H1 (cell line): ENCODE data around the gene OSBP2. TPM values are rescaled to one million over a fixed set of nuclear protein-coding genes. Genes with fewer than 3 reads are reported as not detected.

ENCODE experiments used
- CTCF ChIA-PET: fragments of 300-600 bp; sonication (Branson Sonifier 250); formaldehyde crosslinking; loops from one replicate; lab custom pipeline; 2021; ENCODE audit not compliant: partially characterized antibody; lab: Charles Lee
- POLR2A ChIA-PET: fragments of 300-600 bp; sonication (Branson Sonifier 250); formaldehyde crosslinking; loops from one replicate; lab custom pipeline; 2021; ENCODE audit warnings: inconsistent platforms; ENCODE audit not compliant: partially characterized antibody; lab: Charles Lee
- DNase-seq, 2 experiments: peaks; one replicate each; pipeline versions ENCODE4 v3.0.0 to v3.0.0-alpha.2; 2010 to 2022; ENCODE audit warnings: low spot score in 2 of 2, low read depth in 1 of 2, mixed read lengths in 1 of 2
- FAIRE-seq: peaks from 2 replicates; lab custom pipeline; 2011; peaks lifted over from hg19 to GRCh38; lab: Jason Lieb, UNC
- H2AFZ ChIP-seq: 2 replicates; pipeline ENCODE4 v1.8.1; 2012; ENCODE audit warnings: low read length, inconsistent platforms
- H2AK5ac ChIP-seq: 2 replicates; pipeline ENCODE4 v1.6.1; 2013; ENCODE audit warnings: low read depth, low read length
- H2BK120ac ChIP-seq: replicated peaks from 2 replicates; pipeline ENCODE3; 2013; ENCODE audit warnings: low read depth, low read length, inconsistent platforms
- H2BK12ac ChIP-seq: 2 replicates; pipeline ENCODE4 v1.6.1; 2013; ENCODE audit warnings: low read depth, low read length
- H2BK15ac ChIP-seq: 2 replicates; pipeline ENCODE4 v1.6.1; 2013; ENCODE audit warnings: low read length
- H2BK20ac ChIP-seq: 2 replicates; pipeline ENCODE4 v1.6.1; 2013; ENCODE audit warnings: low read length
- H2BK5ac ChIP-seq: 2 replicates; pipeline ENCODE4 v1.6.1; 2013; ENCODE audit warnings: low read depth, low read length
- H3K14ac ChIP-seq: 2 replicates; pipeline ENCODE4 v1.6.1; 2013; ENCODE audit warnings: inconsistent platforms; ENCODE audit not compliant: insufficient read length
- H3K18ac ChIP-seq: 2 replicates; pipeline ENCODE4 v1.6.1; 2013; ENCODE audit warnings: low read length; ENCODE audit errors: extremely low read depth
- H3K23ac ChIP-seq: 2 replicates; pipeline ENCODE4 v1.6.1; 2013; ENCODE audit warnings: inconsistent platforms; ENCODE audit not compliant: insufficient read length
- H3K23me2 ChIP-seq: 2 replicates; pipeline ENCODE4 v1.6.1; 2013; ENCODE audit warnings: low read depth, low read length
- H3K27ac ChIP-seq: 2 replicates; pipeline ENCODE4 v1.6.1; 2011; ENCODE audit warnings: low read depth, low read length, inconsistent platforms
- H3K27me3 ChIP-seq, 4 experiments: replicated peaks in 1 of 4; 1 replicate in 1 of 4; 2 replicates in 3 of 4; pipeline versions ENCODE4 v1.6.1 to v1.8.1; 2011 to 2013; ENCODE audit warnings: low read length in 3 of 4, mild to moderate bottlenecking in 3 of 4, inconsistent platforms in 2 of 4, mixed read lengths in 2 of 4, moderate library complexity in 1 of 4; ENCODE audit not compliant: control insufficient read depth in 3 of 4, insufficient read depth in 3 of 4; ENCODE audit errors: extremely low read depth in 1 of 4
- H3K36me3 ChIP-seq, 4 experiments: 2 replicates each; pipeline versions ENCODE4 v1.6.1 to v1.8.1; 2011 to 2013; ENCODE audit warnings: mild to moderate bottlenecking in 4 of 4, low read length in 3 of 4, moderate library complexity in 2 of 4, control low read depth in 1 of 4, inconsistent platforms in 1 of 4; ENCODE audit not compliant: insufficient read depth in 4 of 4, control insufficient read depth in 2 of 4
- H3K4ac ChIP-seq: replicated peaks from 2 replicates; pipeline ENCODE3; 2013; ENCODE audit warnings: low read length, low read depth, mixed read lengths, inconsistent platforms; ENCODE audit not compliant: insufficient read length
- H3K4me1 ChIP-seq, 4 experiments: replicated peaks in 1 of 4; 1 replicate in 1 of 4; 2 replicates in 3 of 4; pipeline versions ENCODE4 v1.6.1 to v1.8.1; 2011 to 2013; ENCODE audit warnings: low read length in 3 of 4, inconsistent platforms in 2 of 4, mixed read lengths in 1 of 4; ENCODE audit not compliant: insufficient read depth in 4 of 4, control insufficient read depth in 3 of 4
- H3K4me2 ChIP-seq, 2 experiments: 2 replicates each; pipeline versions ENCODE4 v1.6.1 to v1.8.1; 2011 to 2013; ENCODE audit warnings: low read depth in 2 of 2, low read length in 2 of 2, control low read depth in 1 of 2, inconsistent platforms in 1 of 2, mild to moderate bottlenecking in 1 of 2; ENCODE audit not compliant: insufficient read depth in 1 of 2
- H3K4me3 ChIP-seq, 4 experiments: fragments of 200-600, 300-600 bp in 1 of 4; sonication (generic), shearing (Covaris generic), sonication (Bioruptor Twin) in 1 of 4; 2 replicates each; pipeline versions ENCODE4 v1.5.1 to v1.8.1; 2011 to 2016; ENCODE audit warnings: low read length in 4 of 4, low read depth in 3 of 4, control low read depth in 2 of 4, inconsistent platforms in 2 of 4, mild to moderate bottlenecking in 2 of 4, mixed read lengths in 1 of 4, moderate library complexity in 1 of 4; ENCODE audit not compliant: insufficient read depth in 2 of 4; ENCODE audit errors: extremely low read depth in 1 of 4
- H3K56ac ChIP-seq: replicated peaks from 2 replicates; pipeline ENCODE3; 2013; ENCODE audit warnings: low read depth, mild to moderate bottlenecking, mixed read lengths, low read length, inconsistent platforms; ENCODE audit not compliant: insufficient read length
- H3K79me1 ChIP-seq: 2 replicates; pipeline ENCODE4 v1.6.1; 2013; ENCODE audit warnings: low read depth, low read length, control low read depth
- H3K79me2 ChIP-seq, 2 experiments: 2 replicates each; pipeline versions ENCODE4 v1.6.1 to v1.8.1; 2012 to 2013; ENCODE audit warnings: low read length in 2 of 2, mild to moderate bottlenecking in 2 of 2, inconsistent platforms in 1 of 2; ENCODE audit not compliant: insufficient read depth in 2 of 2, control insufficient read depth in 1 of 2
- H3K9ac ChIP-seq, 4 experiments: replicated peaks in 1 of 4; 1 replicate in 1 of 4; 2 replicates in 3 of 4; pipeline versions ENCODE4 v1.6.1 to v1.8.1; 2011 to 2013; ENCODE audit warnings: low read depth in 3 of 4, low read length in 3 of 4, control low read depth in 2 of 4, mild to moderate bottlenecking in 2 of 4, moderate library complexity in 2 of 4, inconsistent platforms in 1 of 4; ENCODE audit errors: extremely low read depth in 1 of 4
- H3K9me3 ChIP-seq, 2 experiments: 2 replicates each; pipeline versions ENCODE4 v1.6.1 to v1.8.1; 2012 to 2013; ENCODE audit warnings: mild to moderate bottlenecking in 2 of 2, moderate library complexity in 2 of 2, control low read depth in 1 of 2, inconsistent platforms in 1 of 2, low read depth in 1 of 2, low read length in 1 of 2, mixed read lengths in 1 of 2; ENCODE audit not compliant: insufficient read depth in 2 of 2
- H4K20me1 ChIP-seq, 2 experiments: replicated peaks in 1 of 2; 2 replicates each; pipeline versions ENCODE3 to v1.8.1; 2011 to 2013; ENCODE audit warnings: inconsistent platforms in 2 of 2, low read length in 2 of 2, mild to moderate bottlenecking in 1 of 2; ENCODE audit not compliant: insufficient read depth in 2 of 2, control insufficient read depth in 1 of 2
- H4K5ac ChIP-seq: 2 replicates; pipeline ENCODE4 v1.6.1; 2013; ENCODE audit warnings: low read length, low read depth, mixed read lengths, inconsistent platforms; ENCODE audit not compliant: insufficient read length
- H4K8ac ChIP-seq: 2 replicates; pipeline ENCODE4 v1.8.0; 2013; ENCODE audit warnings: mild to moderate bottlenecking, moderate library complexity, low read length, inconsistent platforms; ENCODE audit not compliant: insufficient read depth; ENCODE audit errors: extremely low read depth
- H4K91ac ChIP-seq: replicated peaks from 2 replicates; pipeline ENCODE3; 2013; ENCODE audit warnings: low read length, mixed read lengths, inconsistent platforms; ENCODE audit not compliant: insufficient read length
- BCL11A ChIP-seq, 2 experiments: IDR thresholded peaks; one replicate each; pipeline ENCODE4 v1.6.1; 2011; ENCODE audit warnings: low read depth in 2 of 2, low read length in 2 of 2, mild to moderate bottlenecking in 2 of 2
- CREB1 ChIP-seq: IDR thresholded peaks from 2 replicates; pipeline ENCODE4 v1.6.1; 2012; ENCODE audit warnings: inconsistent platforms
- RAD21 ChIP-seq, 2 experiments: IDR thresholded peaks in 1 of 2; conservative IDR thresholded peaks in 1 of 2; 2 replicates each; pipeline ENCODE4 v1.6.1; 2011; ENCODE audit warnings: low read depth in 2 of 2, low read length in 2 of 2, improper control_type of control experiment in 1 of 2, inconsistent platforms in 1 of 2, mild to moderate bottlenecking in 1 of 2, moderate library complexity in 1 of 2
- YY1 ChIP-seq: IDR thresholded peaks from 2 replicates; pipeline ENCODE4 v1.6.1; 2011; ENCODE audit warnings: low read depth, mild to moderate bottlenecking, low read length
- WGBS, 2 experiments: shearing (Covaris generic) in 1 of 2; methylation state at CpG; one replicate each; pipeline versions ENCODE4 v1.1.6 to v1.1.7; 2013 to 2015; ENCODE audit warnings: low lambda C conversion rate in 2 of 2, mixed read lengths in 2 of 2, inconsistent platforms in 1 of 2, low coverage in 1 of 2, missing lambda C conversion rate in 1 of 2; ENCODE audit not compliant: insufficient replicate concordance in 2 of 2, insufficient coverage in 1 of 2, insufficient read length in 1 of 2; ENCODE audit errors: extremely low coverage in 1 of 2, missing lambda C conversion rate in 1 of 2; 5-methylcytosine and 5-hydroxymethylcytosine counted together
- polyA plus RNA-seq, 7 experiments: library from polyadenylated mRNA; depleted of rRNA in 3 of 7; stranded (reverse) in 5 of 7; unstranded in 2 of 7; fragments of >200 nt in 5 of 7; fragments of 200-250 nt in 2 of 7; gene quantifications; 1 replicate in 5 of 7; 2 replicates in 1 of 7; 4 replicates in 1 of 7; pipeline versions ENCODE4 v1.2.1 to v1.2.3, GENCODE V29; 2011 to 2013; ENCODE audit warnings: missing spikeins in 2 of 7, mixed read lengths in 2 of 7
- total RNA-seq: library from RNA; stranded (reverse); fragmentation: NEBNext Ultra II Directional; extraction: Animal tissue kit (Norgen Biotek cat#: 25700); gene quantifications from 2 replicates; pipeline ENCODE4 v1.2.1, GENCODE V29; 2021
- TF ChIP-seq, protein P1 (sequence below), 3 experiments: IDR thresholded peaks; 1 replicate in 2 of 3; 2 replicates in 1 of 3; pipeline versions ENCODE4 v1.5.1 to v1.6.1; 2011; ENCODE audit warnings: low read length in 3 of 3, mild to moderate bottlenecking in 3 of 3, inconsistent platforms in 2 of 3, low read depth in 1 of 3, moderate library complexity in 1 of 3; ENCODE audit not compliant: insufficient read depth in 1 of 3; ENCODE audit errors: control extremely low read depth in 1 of 3

The OSBP2 gene
- total and polyA plus RNA-seq, 2 of the 8 experiments (the other 6 are each of a cell fraction or from before 2014, with no cell fraction given) = 3.4 to 3.7 TPM

DNA sequence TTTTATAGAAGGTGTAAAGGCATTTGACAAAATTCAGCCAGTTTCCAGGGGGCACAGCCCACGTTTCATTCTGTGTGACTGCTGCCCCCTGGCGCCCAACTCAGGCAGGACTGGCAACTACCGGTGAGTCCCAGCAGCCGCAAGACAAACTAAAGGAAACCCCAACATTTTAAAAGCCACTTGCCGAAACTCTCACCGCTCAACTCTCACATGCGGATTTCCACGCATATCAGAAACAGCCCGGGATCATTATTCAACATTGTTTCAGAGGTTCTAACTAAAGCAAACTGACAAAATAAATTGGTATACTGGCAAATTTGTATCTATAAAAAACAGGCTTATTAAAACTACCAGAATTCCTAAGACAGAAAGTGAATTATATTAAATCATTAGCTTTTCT is 225.7 kb downstream of the OSBP2 start:
- ChIA-PET POLR2A (interaction anchor here (0.6 to 1.7 kb wide), 4 partner anchors 7 to 158 kb away, joined by 3 to 6 read pairs (median 4); no protein-coding TSS in a partner anchor), CTCF (interaction anchor here (0.6 to 6.2 kb wide), 26 partner anchors 11 to 1298 kb away, joined by 3 to 58 read pairs (median 4); no protein-coding TSS in a partner anchor)
- 25% methylated on average over 9 of the region's 9 CpGs; no CpG with 5 or more reads in 1 of the 2 experiments for WGBS, 2 experiments
- DNase-seq (peak; percentile 43 to 97), FAIRE-seq (peak; percentile 32)
- Histone ChIP-seq H4K20me1 (peaks cover 0 to 2% of the 10 kb centered on the region in 2 experiments), H3K79me2 (no peaks in the 10 kb centered on the region), H3K4me1 (no peaks in the 10 kb centered on the region), H2BK5ac (no peak overlapping the region), H2BK12ac (no peak overlapping the region), H2BK15ac (no peak overlapping the region), H4K91ac (no peak overlapping the region), H2AFZ (no peak overlapping the region), H3K79me1 (no peaks in the 10 kb centered on the region; the same call in 1 of the 2 replicates), H3K23ac (no peak overlapping the region), H2BK120ac (no peak overlapping the region), H3K27ac (no peak overlapping the region), H4K5ac (no peak overlapping the region), H3K56ac (no peak overlapping the region), H3K4me2 (no peak overlapping the region), H3K23me2 (no peaks in the 10 kb centered on the region), H3K9ac (no peak overlapping the region), H2BK20ac (no peak overlapping the region), H2AK5ac (no peak overlapping the region), H3K14ac (no peak overlapping the region), H4K8ac (no peak overlapping the region), H3K18ac (no peak overlapping the region), H3K9me3 (peaks cover 0 to 2% of the 10 kb centered on the region in 2 experiments; a peak in 1 of 4 replicates), H3K27me3 (no peaks in the 10 kb centered on the region), H3K4ac (no peak overlapping the region), H3K4me3 (no peak overlapping the region), H3K36me3 (peaks cover 4 to 22% (median 9%) of the 10 kb centered on the region in 4 experiments; a peak in 7 of 8 replicates)
- TF ChIP-seq YY1 (0 out of 2 replicates have a peak, but pooled peaks have one; percentile 14), BCL11A (IDR thresholded peaks at IDR 0.05; ENCODE audit: low read depth in 2 of 2, low read length in 2 of 2) (no peak), RAD21 (IDR thresholded peaks at IDR 0.05 in 1 of 2, conservative IDR thresholded peaks at IDR 0.05 in 1 of 2; ENCODE audit: low read depth in 2 of 2, low read length in 2 of 2) (peak; percentile 79 to 80), CREB1 (0 out of 2 replicates have a peak, but pooled peaks have one; percentile 15)
- TF ChIP-seq, protein P1, sequence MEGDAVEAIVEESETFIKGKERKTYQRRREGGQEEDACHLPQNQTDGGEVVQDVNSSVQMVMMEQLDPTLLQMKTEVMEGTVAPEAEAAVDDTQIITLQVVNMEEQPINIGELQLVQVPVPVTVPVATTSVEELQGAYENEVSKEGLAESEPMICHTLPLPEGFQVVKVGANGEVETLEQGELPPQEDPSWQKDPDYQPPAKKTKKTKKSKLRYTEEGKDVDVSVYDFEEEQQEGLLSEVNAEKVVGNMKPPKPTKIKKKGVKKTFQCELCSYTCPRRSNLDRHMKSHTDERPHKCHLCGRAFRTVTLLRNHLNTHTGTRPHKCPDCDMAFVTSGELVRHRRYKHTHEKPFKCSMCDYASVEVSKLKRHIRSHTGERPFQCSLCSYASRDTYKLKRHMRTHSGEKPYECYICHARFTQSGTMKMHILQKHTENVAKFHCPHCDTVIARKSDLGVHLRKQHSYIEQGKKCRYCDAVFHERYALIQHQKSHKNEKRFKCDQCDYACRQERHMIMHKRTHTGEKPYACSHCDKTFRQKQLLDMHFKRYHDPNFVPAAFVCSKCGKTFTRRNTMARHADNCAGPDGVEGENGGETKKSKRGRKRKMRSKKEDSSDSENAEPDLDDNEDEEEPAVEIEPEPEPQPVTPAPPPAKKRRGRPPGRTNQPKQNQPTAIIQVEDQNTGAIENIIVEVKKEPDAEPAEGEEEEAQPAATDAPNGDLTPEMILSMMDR (IDR thresholded peaks at IDR 0.05; ENCODE audit: control extremely low read depth in 1 of 3, insufficient read depth in 1 of 3, low read depth in 1 of 3, low read length in 3 of 3) = peak; percentile 77 to 96 (median 88)
